K562 (cell line): Measurements from ENCODE around the gene GATA2. TPM values are rescaled to one million over a fixed set of nuclear protein-coding genes. Genes with fewer than 3 reads are reported as not detected.

ENCODE experiments used
- DEAF1 ChIP-seq: fragments of 450-650 bp; formaldehyde crosslinking; IDR thresholded peaks from 2 replicates; pipeline ENCODE4 v1.4.0; 2020; ENCODE audit warnings: mild to moderate bottlenecking, moderate library complexity
- GABPB1 ChIP-seq: sonication (generic); formaldehyde crosslinking; IDR thresholded peaks from 2 replicates; pipeline ENCODE4 v1.8.0; 2022; ENCODE audit warnings: mild to moderate bottlenecking, missing genetic modification reagents
- L3MBTL2 ChIP-seq: fragments of 450-650 bp; IDR thresholded peaks from 2 replicates; pipeline ENCODE4 v1.6.1; 2016; ENCODE audit warnings: mild to moderate bottlenecking, moderate library complexity
- MAFK ChIP-seq: IDR thresholded peaks from 2 replicates; pipeline ENCODE4 v1.6.1; 2011; ENCODE audit warnings: low read length, improper control_type of control experiment
- NCOA1 ChIP-seq: fragments of 450-650 bp; IDR thresholded peaks from 2 replicates; pipeline ENCODE4 v1.6.1; 2016; ENCODE audit warnings: low read depth
- NR2F6 ChIP-seq: fragments of 450-650 bp; formaldehyde crosslinking; IDR thresholded peaks from 2 replicates; pipeline ENCODE4 v1.4.0; 2020; ENCODE audit warnings: mild to moderate bottlenecking
- PRDM10 ChIP-seq: fragments of 450-650 bp; IDR thresholded peaks from 2 replicates; pipeline ENCODE4 v1.6.1; 2018; ENCODE audit not compliant: partially characterized antibody
- SMC3 ChIP-seq: conservative IDR thresholded peaks from 2 replicates; pipeline ENCODE4 v1.6.1; 2011; ENCODE audit warnings: low read depth, low read length, improper control_type of control experiment; ENCODE audit not compliant: insufficient read depth
- TRIM28 ChIP-seq: fragments of 450-650 bp; IDR thresholded peaks from 2 replicates; pipeline ENCODE4 v1.6.1; 2017
- ZBTB26 ChIP-seq: fragments of 450-650 bp; formaldehyde crosslinking; IDR thresholded peaks from 2 replicates; pipeline ENCODE4 v1.4.0; 2022; ENCODE audit warnings: missing genetic modification characterization
- ZC3H4 ChIP-seq: sonication (generic); formaldehyde crosslinking; IDR thresholded peaks from 2 replicates; pipeline ENCODE4 v1.9.0; 2021; ENCODE audit warnings: missing genetic modification reagents, borderline replicate concordance
- ZNF12 ChIP-seq: sonication (generic); formaldehyde crosslinking; IDR thresholded peaks from 2 replicates; pipeline ENCODE4 v1.4.0; 2020; ENCODE audit warnings: mild to moderate bottlenecking, missing genetic modification reagents
- ZNF24 ChIP-seq: fragments of 450-650 bp; IDR thresholded peaks from 2 replicates; pipeline ENCODE4 v1.6.1; 2016
- ZNF436 ChIP-seq: fragments of 250-450, 450-650 bp; sonication (Bioruptor Pico); formaldehyde crosslinking; IDR thresholded peaks from 2 replicates; pipeline ENCODE4 v1.7.0; 2020; ENCODE audit warnings: mild to moderate bottlenecking
- ZNF518B ChIP-seq: fragments of 250-450 bp; sonication (Bioruptor Pico); IDR thresholded peaks from 2 replicates; pipeline ENCODE4 v1.5.0; 2021; ENCODE audit warnings: mild to moderate bottlenecking, moderate library complexity
- polyA plus RNA-seq, 8 experiments: library from polyadenylated mRNA; depleted of rRNA in 4 of 8; stranded (reverse) in 5 of 8; unstranded in 3 of 8; fragments of >200 nt; fragmentation: Nextera tagmentation in 2 of 8; fragmentation: Illumina TruSeq in 1 of 8; extraction: Ambion mirVana in 2 of 8; extraction: Trizol in 1 of 8; gene quantifications; 2 replicates each; pipeline versions ENCODE4 v1.2.1 to v1.2.3, GENCODE V29; 2011 to 2014; ENCODE audit warnings: inconsistent platforms in 1 of 8, missing spikeins in 1 of 8
- total RNA-seq, 7 experiments: library from RNA; depleted of rRNA in 6 of 7; stranded (reverse); fragments of >200 nt in 6 of 7; fragmentation: Illumina TruSeq in 2 of 7; extraction: Trizol in 2 of 7; gene quantifications; 2 replicates each; pipeline versions ENCODE4 v1.2.1 to v1.2.3, GENCODE V29; 2011 to 2021; ENCODE audit warnings: low replicate concordance in 1 of 7

The GATA2 gene
- total and polyA plus RNA-seq, 9 of the 15 experiments (the other 6 are each of a cell fraction or from before 2014, with no cell fraction given) = 8.5 to 218 (median 50.8) TPM

GRCh38 chr3:128532012-128532983 is 39.3 kb upstream of the GATA2 start (continued):
- TF ChIP-seq ZNF518B (CRISPR knock-in tag) (no peak), ZNF436 (no peak), ZC3H4 (CRISPR knock-in tag) (no peak), NCOA1 (no peak), ZNF24 (no peak), L3MBTL2 (peak; percentile 71; the same call in 1 of the 2 replicates), MAFK (0 out of 2 replicates have a peak, but pooled peaks have one; percentile 36), SMC3 (no peak), NR2F6 (no peak), TRIM28 (no peak), ZNF12 (CRISPR knock-in tag) (no peak), ZBTB26 (CRISPR knock-in tag) (no peak), GABPB1 (CRISPR knock-in tag) (no peak), DEAF1 (CRISPR knock-in tag) (no peak), PRDM10 (peak; percentile 72)
